Activated CD8-positive, alpha-beta T cell treated with anti-CD3 and anti-CD28 coated beads for 36 hours (primary cell): ENCODE results near the gene PTOV1. TPM values are rescaled to one million over a fixed set of nuclear protein-coding genes. Genes with fewer than 3 reads are reported as not detected.

Experiments used
- ATAC-seq: fragments of 200-7000 bp; cut with Tn5 transposase; one replicate; pipeline ENCODE4 v1.10.0; 2021; ENCODE audit warnings: mild to moderate bottlenecking, moderate library complexity
- CTCF ChIA-PET: fragments of 350-600 bp; sonication (Branson Sonifier 250); formaldehyde crosslinking; loops from one replicate; lab custom pipeline; 2021; ENCODE audit warnings: antibody characterized with exemption; lab: Charles Lee
- POLR2A ChIA-PET: fragments of 350-600 bp; sonication (Branson Sonifier 250); formaldehyde crosslinking; loops from one replicate; lab custom pipeline; 2021; ENCODE audit warnings: antibody characterized with exemption; lab: Charles Lee
- DNase-seq: peaks from one replicate; pipeline ENCODE4 v3.0.0-alpha.2; 2020
- H3K27ac Mint-ChIP-seq: one replicate; pipeline ENCODE4 v1.8.0; 2021; ENCODE audit warnings: mild to moderate bottlenecking, mixed read lengths
- H3K27me3 Mint-ChIP-seq: one replicate; pipeline ENCODE4 v1.8.0; 2021; ENCODE audit warnings: mixed read lengths
- H3K36me3 Mint-ChIP-seq: one replicate; pipeline ENCODE4 v1.8.0; 2021; ENCODE audit warnings: low read depth, mixed read lengths
- H3K4me1 Mint-ChIP-seq: one replicate; pipeline ENCODE4 v1.8.0; 2021; ENCODE audit warnings: low read depth, mixed read lengths
- H3K4me3 Mint-ChIP-seq: one replicate; pipeline ENCODE4 v1.8.0; 2021; ENCODE audit warnings: mild to moderate bottlenecking, moderate library complexity, mixed read lengths
- H3K9me3 Mint-ChIP-seq: one replicate; pipeline ENCODE4 v1.8.0; 2021; ENCODE audit warnings: mixed read lengths
- intact Hi-C: fragments of 100-400 bp; cut with micrococcal nuclease; formaldehyde crosslinking; loops from one replicate; pipeline ENCODE4 v1.10.0; 2022
- total RNA-seq, 2 experiments: library from RNA; stranded (reverse); gene quantifications; one replicate each; pipeline ENCODE4 v1.2.3, GENCODE V29; 2021
- TF ChIP-seq, protein P1 (sequence below): fragments of 200-600 bp; IDR thresholded peaks from one replicate; pipeline ENCODE4 v1.8.0; 2022; ENCODE audit warnings: antibody characterized with exemption, mild to moderate bottlenecking

The PTOV1 gene
- total RNA-seq, 2 experiments from 2014 or later: 87.4 to 88.5 TPM

- CTCF ChIA-PET: interaction anchor here (0.8 to 1.0 kb wide), 2 partner anchors 90 kb away, joined by 4 read pairs; no protein-coding TSS in a partner anchor
Observed at GRCh38 chr19:49807904-49808675, 42.9 kb upstream of the PTOV1 start.

DNA sequence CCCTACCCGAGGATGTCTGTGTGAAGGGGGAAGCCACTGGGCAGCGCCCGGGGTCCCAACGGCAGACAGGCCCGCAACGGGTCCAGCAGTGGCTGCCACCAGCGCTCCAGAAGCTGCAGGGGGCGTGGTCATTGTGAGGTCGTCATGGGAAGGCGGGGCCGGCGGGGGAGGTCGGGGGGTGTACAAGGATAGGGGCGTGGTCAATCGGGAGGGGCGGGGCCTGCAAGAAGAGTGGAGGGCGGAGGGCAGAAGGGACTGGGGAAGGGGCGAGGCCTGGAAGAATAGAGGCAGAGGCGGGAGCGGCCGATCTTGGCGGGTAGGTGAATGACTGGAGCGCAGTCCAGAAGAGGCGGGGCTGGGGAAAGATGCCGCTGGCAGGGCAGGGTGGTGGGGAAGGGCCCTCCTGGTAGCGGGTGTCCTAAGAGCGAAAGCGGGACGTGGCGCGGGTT, 42.2 kb upstream of the PTOV1 start:
- peak; percentile 42 for ATAC-seq
- Mint-ChIP-seq H3K27me3 (no peaks in the 10 kb centered on the region), H3K9me3 (no peaks in the 10 kb centered on the region), H3K27ac (peak overlapping the region; percentile 63), H3K4me3 (peak overlapping the region; percentile 73), H3K36me3 (peaks cover 15% of the 10 kb centered on the region), H3K4me1 (peaks cover 33% of the 10 kb centered on the region)
- TF ChIP-seq, protein P1, sequence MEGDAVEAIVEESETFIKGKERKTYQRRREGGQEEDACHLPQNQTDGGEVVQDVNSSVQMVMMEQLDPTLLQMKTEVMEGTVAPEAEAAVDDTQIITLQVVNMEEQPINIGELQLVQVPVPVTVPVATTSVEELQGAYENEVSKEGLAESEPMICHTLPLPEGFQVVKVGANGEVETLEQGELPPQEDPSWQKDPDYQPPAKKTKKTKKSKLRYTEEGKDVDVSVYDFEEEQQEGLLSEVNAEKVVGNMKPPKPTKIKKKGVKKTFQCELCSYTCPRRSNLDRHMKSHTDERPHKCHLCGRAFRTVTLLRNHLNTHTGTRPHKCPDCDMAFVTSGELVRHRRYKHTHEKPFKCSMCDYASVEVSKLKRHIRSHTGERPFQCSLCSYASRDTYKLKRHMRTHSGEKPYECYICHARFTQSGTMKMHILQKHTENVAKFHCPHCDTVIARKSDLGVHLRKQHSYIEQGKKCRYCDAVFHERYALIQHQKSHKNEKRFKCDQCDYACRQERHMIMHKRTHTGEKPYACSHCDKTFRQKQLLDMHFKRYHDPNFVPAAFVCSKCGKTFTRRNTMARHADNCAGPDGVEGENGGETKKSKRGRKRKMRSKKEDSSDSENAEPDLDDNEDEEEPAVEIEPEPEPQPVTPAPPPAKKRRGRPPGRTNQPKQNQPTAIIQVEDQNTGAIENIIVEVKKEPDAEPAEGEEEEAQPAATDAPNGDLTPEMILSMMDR: no peak
- DNase-seq: peak; percentile 89
- intact Hi-C loops: no loop called here
- POLR2A ChIA-PET: interaction anchor here (1.8 kb wide), 1 partner anchor 9 kb away, joined by 7 read pairs; the partner anchor contains the start of gene MED25
- CTCF ChIA-PET: interaction anchor here (1.0 kb wide), 1 partner anchor 91 kb away, joined by 4 read pairs; no protein-coding TSS in a partner anchor

More at GRCh38 chr19:49807904-49808675, 42.9 kb upstream of the PTOV1 start:
- H3K36me3 Mint-ChIP-seq: peaks cover 22% of the 10 kb centered on the region
- TF ChIP-seq, protein P1: no peak
- DNase-seq: no peak
- no peak overlapping the region for H3K27ac Mint-ChIP-seq
- peaks cover 33% of the 10 kb centered on the region for H3K4me1 Mint-ChIP-seq
- ATAC-seq: no peak
- H3K9me3 Mint-ChIP-seq: no peaks in the 10 kb centered on the region
- no peaks in the 10 kb centered on the region for H3K27me3 Mint-ChIP-seq
- intact Hi-C loops: no loop called here
- POLR2A ChIA-PET: interaction anchor here (0.8 kb wide), 1 partner anchor 40 kb away, joined by 3 read pairs; no protein-coding TSS in a partner anchor
- peak overlapping the region; percentile 73 for H3K4me3 Mint-ChIP-seq

GRCh38 chr19:49809160-49809940, 41.6 kb upstream of the PTOV1 start:
- peaks cover 15% of the 10 kb centered on the region for H3K36me3 Mint-ChIP-seq
- no peaks in the 10 kb centered on the region for H3K9me3 Mint-ChIP-seq
- ChIA-PET CTCF (interaction anchor here (0.9 to 1.1 kb wide), 4 partner anchors 9 to 92 kb away, joined by 3 to 5 read pairs (median 4); partner anchors contain the start of gene MED25), POLR2A (interaction anchor here (1.0 to 1.8 kb wide), 4 partner anchors 9 to 120 kb away, joined by 3 to 7 read pairs (median 3); partner anchors contain the start of genes ATF5, MED25 and NUP62)
- H3K27me3 Mint-ChIP-seq: no peaks in the 10 kb centered on the region
- ATAC-seq (peak; percentile 29), DNase-seq (peak; percentile 54)
- peak overlapping the region; percentile 63 for H3K27ac Mint-ChIP-seq
- H3K4me3 Mint-ChIP-seq: peak overlapping the region; percentile 73
- intact Hi-C loops: no loop called here
- H3K4me1 Mint-ChIP-seq: peaks cover 33% of the 10 kb centered on the region
- TF ChIP-seq, protein P1: no peak

DNA sequence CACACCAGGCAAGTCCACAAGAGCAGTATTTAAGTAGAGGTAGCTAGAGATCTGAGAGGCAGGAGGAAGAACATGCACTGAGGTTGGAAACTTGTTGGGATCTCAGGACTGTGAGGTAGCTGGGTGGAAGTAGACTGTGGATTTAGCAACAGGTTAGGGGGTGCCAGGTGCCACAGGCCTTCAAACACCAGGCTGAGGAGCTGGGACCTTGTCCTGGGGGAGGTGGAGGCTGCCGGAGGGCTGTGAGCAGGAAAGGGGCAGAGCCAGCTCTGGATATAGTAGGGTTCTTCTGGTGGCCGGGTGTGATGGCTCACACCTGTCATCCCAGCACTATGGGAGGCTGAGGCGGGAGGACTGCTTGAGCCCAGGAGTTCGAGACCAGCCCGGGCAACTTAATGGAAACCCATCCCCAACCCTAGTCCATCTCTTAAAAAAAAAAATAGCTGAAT, 41.0 kb upstream of the PTOV1 start:
- H3K4me1 Mint-ChIP-seq: peaks cover 35% of the 10 kb centered on the region
- peaks cover 12% of the 10 kb centered on the region for H3K36me3 Mint-ChIP-seq
- no peak for DNase-seq
- intact Hi-C loops: no loop called here
- no peak overlapping the region for H3K27ac Mint-ChIP-seq
- ChIA-PET POLR2A (interaction anchor here (0.7 to 1.8 kb wide), 5 partner anchors 8 to 120 kb away, joined by 3 to 7 read pairs (median 3); partner anchors contain the start of genes ATF5, MED25 and NUP62), CTCF (interaction anchor here (0.8 to 1.1 kb wide), 4 partner anchors 8 to 129 kb away, joined by 3 to 5 read pairs (median 3); partner anchors contain the start of gene MED25)
- H3K4me3 Mint-ChIP-seq: peak overlapping the region; percentile 73
- no peaks in the 10 kb centered on the region for H3K27me3 Mint-ChIP-seq
- TF ChIP-seq, protein P1: no peak
- ATAC-seq: no peak
- no peaks in the 10 kb centered on the region for H3K9me3 Mint-ChIP-seq
